Astrocyte (in vitro differentiated cells and primary cell): Measurements from ENCODE around the gene REEP3.

Source experiments
- EZH2 ChIP-seq: IDR thresholded peaks from 2 replicates; pipeline ENCODE4 v1.6.1; 2012; ENCODE audit warnings: mild to moderate bottlenecking, low read length, inconsistent platforms; ENCODE audit not compliant: insufficient read depth
- TF ChIP-seq, protein P1 (sequence below): IDR thresholded peaks from 2 replicates; pipeline ENCODE4 v1.5.1; 2011; ENCODE audit warnings: low read depth, mild to moderate bottlenecking, inconsistent platforms, low read length, moderate library complexity; ENCODE audit not compliant: insufficient read depth

DNA sequence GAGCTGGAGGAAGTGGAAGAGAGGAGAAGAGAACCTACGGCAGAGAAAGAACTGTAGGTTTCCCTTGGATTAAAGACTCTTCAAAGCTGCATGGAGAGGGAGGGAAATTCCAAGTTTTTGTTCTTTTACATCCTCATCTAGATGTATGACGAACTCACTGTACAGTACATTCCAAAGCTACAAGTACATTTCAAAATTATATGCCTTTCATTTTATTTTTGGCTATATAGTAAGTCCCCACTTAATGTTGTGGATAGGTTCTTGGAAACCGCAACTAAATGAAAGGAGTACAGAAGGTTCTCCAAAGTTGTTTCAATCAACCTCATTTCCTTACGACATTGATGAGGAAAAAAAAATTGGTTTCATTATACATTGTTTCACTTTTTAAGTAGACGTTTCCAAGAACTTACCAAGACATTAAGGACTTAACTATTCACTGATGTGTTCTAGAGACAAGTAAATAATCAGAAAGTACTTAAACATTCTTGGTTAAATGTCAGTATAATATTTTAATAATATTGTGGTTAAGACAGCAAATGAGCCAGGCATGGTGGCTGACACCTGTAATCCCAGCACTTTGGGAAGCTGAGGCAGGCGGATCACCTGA is 39.3 kb upstream of the REEP3 start:
- TF ChIP-seq, protein P1, sequence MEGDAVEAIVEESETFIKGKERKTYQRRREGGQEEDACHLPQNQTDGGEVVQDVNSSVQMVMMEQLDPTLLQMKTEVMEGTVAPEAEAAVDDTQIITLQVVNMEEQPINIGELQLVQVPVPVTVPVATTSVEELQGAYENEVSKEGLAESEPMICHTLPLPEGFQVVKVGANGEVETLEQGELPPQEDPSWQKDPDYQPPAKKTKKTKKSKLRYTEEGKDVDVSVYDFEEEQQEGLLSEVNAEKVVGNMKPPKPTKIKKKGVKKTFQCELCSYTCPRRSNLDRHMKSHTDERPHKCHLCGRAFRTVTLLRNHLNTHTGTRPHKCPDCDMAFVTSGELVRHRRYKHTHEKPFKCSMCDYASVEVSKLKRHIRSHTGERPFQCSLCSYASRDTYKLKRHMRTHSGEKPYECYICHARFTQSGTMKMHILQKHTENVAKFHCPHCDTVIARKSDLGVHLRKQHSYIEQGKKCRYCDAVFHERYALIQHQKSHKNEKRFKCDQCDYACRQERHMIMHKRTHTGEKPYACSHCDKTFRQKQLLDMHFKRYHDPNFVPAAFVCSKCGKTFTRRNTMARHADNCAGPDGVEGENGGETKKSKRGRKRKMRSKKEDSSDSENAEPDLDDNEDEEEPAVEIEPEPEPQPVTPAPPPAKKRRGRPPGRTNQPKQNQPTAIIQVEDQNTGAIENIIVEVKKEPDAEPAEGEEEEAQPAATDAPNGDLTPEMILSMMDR: no peak
- TF ChIP-seq EZH2: no peak
